PC-9 (cell line): ENCODE results near the gene TSC1.

ENCODE experiments used
- EZH2 ChIP-seq: fragments of 200-600 bp; sonication (generic); IDR thresholded peaks from 2 replicates; pipeline ENCODE4 v1.8.0; 2017; ENCODE audit warnings: antibody characterized with exemption, low read depth
- TF ChIP-seq, protein P1 (sequence below): fragments of 200-600 bp; sonication (generic); conservative IDR thresholded peaks from 2 replicates; pipeline ENCODE4 v1.6.1; 2017; ENCODE audit warnings: mixed run types, antibody characterized with exemption, mild to moderate bottlenecking, moderate library complexity

GRCh38 chr9:132909311-132909710 is 35.1 kb downstream of the TSC1 start:
- TF ChIP-seq, protein P1, sequence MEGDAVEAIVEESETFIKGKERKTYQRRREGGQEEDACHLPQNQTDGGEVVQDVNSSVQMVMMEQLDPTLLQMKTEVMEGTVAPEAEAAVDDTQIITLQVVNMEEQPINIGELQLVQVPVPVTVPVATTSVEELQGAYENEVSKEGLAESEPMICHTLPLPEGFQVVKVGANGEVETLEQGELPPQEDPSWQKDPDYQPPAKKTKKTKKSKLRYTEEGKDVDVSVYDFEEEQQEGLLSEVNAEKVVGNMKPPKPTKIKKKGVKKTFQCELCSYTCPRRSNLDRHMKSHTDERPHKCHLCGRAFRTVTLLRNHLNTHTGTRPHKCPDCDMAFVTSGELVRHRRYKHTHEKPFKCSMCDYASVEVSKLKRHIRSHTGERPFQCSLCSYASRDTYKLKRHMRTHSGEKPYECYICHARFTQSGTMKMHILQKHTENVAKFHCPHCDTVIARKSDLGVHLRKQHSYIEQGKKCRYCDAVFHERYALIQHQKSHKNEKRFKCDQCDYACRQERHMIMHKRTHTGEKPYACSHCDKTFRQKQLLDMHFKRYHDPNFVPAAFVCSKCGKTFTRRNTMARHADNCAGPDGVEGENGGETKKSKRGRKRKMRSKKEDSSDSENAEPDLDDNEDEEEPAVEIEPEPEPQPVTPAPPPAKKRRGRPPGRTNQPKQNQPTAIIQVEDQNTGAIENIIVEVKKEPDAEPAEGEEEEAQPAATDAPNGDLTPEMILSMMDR, result no peak
- TF ChIP-seq EZH2, result no peak
